GM21717 (cell line): ENCODE results near the gene IL37.
"Not testable (repeated sequence)": the region's sequence is repeated elsewhere in the genome, so short reads cannot be mapped to it uniquely, and the experiment has no call there.

ENCODE experiments used
- ATAC-seq: cut with Tn5 transposase; IDR thresholded peaks from one replicate; pipeline ENCODE4 v1.9.1; 2021; ENCODE audit warnings: mild to moderate bottlenecking, moderate library complexity; ENCODE audit not compliant: unreplicated experiment

The IL37 gene

DNA sequence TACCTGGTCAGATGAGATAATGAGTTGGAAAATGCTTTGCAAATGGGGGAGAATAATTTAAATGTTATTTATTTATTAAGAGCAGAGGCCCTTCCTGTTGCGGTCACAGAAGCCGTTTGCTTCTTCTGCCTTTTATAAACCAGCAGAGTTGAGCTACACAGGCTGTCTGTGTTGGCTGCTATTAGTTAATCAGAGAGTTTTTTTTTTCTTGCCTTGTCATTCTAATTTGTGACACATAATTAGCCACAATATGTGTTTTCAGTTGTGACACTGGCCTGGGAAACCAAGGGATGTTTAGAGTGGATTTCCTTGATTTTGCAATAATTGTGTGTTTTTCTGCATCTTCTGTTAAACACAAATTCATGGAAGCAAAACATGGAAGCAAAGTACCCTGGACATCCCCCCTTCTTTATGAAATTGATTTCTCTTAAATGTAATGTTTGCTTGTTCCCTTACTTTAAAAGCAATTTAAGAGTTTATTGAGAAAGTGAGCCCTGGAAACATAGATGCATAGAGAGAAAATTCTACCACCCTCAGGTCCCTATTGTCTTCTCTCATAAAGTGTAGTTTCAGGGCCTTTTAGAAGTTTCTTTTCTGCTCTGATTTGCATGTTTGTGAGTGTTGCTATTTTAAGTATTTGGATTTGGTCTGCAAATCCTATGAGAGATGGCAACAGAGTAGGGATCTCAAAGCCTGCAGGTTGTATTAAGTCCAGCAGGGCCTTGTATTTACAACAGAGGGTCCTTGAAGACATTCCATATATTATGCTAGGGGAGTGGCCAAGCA lies 22.8 kb upstream of the IL37 start:
- ATAC-seq, result no peak

DNA sequence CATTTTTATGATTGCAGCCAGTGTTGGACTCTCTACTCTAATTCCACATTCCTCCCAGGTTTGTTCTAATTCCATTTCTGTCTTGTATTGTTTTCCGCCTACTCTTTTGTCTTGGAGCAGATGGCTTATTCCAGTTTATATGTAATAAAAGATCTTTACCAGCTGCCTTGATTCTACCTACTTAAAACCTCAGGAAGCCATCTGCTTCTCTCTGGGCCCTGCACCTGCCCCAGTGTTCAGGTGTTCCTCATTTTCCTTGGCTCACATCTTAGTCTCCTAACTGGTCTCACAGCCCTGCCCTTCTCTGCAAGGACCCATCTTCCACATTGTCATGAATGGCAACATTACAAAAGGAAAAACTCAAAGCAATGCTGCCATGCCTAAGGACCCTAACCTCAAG lies 21.0 kb upstream of the IL37 start:
- ATAC-seq, result no peak

DNA sequence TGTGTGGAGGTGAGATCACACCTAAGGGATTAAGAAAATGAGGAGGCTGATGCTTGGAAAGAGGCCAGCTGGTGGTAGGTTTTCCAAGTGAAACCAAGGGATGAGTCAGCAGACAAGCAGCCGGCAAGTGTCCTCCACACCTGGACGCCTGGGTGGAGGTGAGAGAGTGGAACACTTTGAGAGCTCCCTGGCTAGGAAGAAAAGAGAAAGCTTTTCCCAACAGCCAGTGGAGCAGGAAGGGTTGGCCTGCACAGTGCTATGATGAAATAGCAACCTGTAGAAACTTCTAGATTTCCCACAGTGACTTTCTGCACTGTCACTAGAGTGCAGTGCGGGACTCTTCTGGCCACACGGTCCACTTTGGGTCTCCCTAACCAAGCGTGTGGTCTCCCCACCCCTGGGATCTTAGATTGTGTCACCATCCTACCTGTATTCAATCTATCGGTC lies 19.6 kb upstream of the IL37 start:
- no peak for ATAC-seq

DNA sequence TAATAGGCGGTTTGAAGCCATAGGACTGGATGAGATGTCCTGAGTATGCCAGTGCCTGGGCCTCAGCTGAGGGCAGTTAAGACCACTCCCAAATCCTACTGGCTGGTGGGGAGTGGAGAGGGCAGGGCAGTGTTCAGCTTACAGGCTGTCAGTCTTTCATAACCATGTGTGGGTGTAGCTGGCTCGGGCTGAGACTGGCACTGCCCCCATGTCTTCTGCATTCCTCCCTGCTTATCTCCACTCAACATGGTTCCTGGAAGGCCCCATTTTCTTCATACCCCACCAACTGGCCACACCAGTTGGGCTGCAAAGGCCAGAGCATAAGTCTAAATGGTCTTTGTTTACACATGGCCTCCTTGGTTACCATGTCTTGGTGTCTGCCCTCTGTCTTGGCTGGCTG lies 17.2 kb upstream of the IL37 start:
- no peak for ATAC-seq

DNA sequence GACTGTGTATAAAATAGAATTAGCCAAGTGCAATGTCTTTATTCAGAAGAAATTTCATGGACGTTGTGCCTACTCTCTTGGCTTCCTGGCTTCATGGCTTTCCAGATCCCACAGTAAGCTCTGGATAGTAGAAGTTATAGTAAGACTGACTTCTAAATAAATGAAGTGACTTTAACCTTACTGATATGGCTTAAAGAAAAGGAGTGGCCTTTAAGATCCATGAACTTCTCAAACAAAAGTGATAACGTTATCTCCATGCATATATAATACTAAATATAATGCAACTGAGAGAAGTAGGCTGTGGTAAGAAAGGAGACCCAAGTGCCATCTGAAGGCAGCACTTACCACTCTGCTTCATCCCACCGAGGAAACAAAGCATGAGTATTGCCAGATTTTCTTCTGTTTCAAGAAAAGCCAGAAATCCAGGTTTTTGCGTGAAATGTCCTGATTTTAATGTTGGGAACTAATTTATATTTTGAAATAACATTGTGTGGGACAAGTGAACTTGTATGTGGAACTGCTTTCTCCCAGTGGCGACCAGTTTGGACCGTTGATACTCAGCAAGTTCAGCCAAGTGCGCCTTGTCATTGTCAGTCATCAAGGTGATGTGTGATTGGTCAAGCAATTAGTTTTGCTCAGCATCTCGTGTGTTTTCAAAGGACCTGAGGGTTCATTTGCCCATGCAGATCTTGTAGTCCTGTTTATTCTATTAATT lies 13.9 kb upstream of the IL37 start:
- ATAC-seq, result no peak

DNA sequence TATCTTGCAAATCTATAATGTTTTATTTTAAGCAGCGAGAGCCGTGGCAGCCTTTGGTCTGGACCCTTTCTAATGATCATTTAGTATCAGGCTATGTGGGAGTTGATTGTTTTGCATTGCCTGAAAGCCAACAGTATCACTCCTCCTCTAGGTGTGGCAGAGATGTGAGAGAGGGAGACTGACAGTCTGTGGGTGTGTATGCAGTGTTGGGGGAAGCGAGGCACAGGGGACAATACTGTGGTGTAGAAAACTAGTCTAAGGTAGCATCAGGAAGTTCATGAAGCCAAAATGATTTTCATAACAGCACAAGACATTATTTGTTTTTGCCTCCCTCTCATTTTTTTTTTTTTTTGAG lies 13.4 kb upstream of the IL37 start:
- ATAC-seq, result no peak

DNA sequence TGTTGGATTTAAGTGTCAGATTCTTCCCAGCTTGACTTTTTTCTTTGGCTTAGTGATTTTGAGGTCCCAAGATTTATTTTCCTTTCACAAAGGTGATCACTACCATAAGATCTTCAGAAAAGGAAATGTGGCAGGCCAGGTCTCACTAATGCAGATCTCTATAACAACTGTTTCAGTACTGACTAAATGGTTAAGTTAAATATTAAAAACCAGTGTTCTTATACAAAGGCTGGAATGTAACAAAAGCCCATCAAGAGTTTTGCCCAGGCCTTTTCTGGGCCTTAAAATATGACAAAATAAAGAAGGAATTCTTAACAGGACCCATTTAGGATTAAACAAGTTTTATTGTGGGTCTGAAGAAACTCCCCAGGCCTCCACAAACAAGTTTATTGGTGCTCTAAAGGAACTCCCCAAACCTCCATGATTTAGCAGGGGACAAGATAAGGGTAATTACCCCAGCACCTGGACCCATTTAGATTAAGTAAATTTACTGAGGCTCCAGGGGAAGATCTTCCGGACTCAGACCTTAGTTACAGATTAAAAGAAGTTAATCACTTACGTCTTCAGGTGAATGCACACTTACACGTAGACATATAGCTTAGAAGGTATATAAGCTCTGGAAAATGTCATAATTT lies 9.4 kb upstream of the IL37 start:
- ATAC-seq, result not testable (repeated sequence)

DNA sequence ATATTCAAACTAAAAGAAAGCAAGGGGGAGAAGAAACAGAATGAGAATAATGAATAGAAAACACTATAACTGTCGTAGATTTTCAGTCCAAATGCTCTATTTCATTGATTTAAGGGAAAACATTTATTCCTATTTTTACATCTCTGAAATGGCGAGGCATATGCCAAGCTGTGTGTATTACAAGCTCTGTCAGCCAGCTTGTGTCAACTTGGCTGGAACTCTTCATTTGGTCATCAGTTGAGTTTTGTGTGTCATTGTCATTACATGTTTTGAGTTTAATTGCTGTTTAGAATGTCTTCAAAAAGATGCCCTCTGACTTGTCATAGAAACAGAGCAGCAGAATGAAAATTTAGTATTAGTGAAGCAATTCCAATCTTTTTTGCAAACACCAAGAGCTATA lies 8.1 kb upstream of the IL37 start:
- ATAC-seq, result no peak

DNA sequence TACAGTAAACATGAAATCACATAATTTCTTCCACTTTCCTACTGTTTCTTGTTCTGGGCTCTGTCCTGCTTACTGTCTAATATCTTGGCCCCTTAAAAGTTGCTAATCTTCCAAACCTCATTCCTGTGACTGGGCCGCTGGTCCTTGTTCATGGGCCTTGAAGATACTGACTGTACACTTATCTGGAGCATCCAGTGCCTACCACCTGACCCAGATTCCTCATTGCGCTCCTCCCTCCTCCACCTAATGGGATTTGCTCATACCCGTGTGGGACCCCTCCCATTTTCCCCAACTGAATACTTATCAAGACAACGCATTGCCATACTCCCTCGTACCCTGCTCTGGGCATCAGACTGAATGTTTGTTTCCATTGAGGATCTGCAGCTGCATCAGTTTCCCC lies 6.1 kb upstream of the IL37 start:
- ATAC-seq, result no peak

DNA sequence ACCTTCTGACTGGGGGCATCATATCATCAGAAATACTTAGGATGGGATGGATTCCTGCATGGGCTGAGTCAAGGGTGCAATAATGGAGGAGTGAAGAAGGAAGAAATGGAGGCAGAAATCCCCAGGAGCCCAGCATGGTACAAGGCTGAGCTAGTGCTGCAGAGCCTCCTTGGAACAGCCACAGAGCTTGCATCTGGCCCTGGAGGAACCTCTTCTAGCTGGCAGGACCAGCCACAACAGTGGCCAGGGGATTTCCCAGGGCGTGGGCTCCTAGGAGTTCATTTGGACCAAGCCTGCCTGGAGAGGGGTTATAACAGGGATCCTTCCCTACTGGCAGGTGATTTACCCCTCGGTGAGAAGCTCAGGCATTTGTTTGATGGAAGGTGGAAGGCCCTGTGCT lies 4.7 kb upstream of the IL37 start:
- ATAC-seq, result no peak

DNA sequence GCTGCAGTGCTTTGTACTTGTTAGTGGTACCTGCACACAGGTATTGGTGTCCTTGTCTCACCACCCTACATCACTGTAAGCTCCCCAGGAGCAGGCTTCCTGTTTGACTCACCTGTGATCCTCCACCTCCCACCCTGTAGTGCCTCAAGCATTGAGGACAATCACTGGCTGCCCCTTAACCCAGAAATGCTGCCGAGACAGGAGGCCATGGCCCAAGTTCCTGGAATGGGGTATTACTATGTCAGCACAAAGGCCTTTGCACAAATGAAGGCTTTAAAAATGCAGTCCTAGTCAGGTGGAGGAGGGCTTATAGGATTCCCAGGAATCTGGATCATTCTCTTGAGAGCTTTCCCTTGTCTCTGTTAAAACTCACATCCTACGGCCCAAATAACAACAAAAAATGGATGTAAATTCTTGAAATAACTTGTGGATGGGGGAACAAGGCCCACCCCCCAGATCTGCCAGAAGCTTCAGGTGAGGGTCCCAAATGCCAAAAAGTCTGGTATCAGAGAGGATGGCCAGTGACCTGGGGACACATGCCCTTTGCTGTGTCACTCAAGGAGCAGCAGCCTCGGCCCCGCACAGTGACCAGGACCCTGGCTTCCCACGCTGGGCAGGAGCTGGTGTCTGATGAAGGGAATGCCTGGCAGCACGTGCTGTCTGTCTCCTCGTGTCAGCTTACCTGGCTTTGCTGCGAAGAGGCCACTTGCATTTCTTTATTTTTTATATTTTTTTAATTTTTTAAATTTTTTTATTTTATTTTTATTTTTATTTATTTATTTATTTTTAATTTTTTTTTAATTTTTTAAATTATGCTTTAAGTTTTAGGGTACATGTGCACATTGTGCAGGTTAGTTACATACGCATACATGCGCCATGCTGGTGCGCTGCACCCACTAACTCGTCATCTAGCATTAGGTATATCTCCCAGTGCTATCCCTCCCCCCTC lies 3.7 kb upstream of the IL37 start:
- ATAC-seq, result no peak

DNA sequence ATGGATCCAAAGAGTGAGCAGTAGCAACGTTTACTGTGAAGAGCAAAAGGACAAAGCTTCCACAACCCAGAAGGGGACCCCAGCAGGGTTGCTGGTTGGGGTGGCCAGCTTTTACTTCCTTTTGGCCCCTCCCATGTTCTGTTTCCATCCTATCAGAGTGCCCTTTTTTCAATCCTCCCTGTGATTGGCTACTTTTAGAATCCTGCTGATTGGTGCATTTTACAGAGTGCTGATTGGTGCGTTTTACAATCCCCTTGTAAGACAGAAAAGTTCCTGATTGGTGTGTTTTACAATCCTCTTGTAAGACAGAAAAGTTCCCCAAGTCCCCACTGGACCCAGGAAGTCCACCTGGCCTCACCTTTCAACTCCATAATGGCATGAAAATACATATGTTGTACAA lies 2.4 kb upstream of the IL37 start:
- not testable (repeated sequence) for ATAC-seq

DNA sequence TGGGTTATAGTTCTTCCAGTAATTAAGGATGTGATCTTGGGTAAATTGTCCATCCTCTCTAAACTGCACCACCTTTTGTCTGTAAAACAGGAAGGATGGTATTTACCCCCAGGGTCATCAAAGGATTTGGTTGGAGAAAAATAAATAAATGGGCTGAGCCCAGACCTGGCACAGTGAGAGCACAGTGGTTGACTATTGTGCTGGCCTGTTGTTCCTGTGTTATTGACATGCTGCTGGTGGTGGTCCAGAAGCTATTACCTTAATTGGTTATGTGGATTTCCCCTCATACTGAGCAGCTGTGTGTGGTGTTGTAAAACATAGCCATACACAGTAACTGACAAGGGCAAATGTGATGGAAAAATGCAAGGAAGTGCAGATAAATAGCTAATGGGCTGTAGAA lies 746 bp upstream of the IL37 start:
- ATAC-seq, result no peak

DNA sequence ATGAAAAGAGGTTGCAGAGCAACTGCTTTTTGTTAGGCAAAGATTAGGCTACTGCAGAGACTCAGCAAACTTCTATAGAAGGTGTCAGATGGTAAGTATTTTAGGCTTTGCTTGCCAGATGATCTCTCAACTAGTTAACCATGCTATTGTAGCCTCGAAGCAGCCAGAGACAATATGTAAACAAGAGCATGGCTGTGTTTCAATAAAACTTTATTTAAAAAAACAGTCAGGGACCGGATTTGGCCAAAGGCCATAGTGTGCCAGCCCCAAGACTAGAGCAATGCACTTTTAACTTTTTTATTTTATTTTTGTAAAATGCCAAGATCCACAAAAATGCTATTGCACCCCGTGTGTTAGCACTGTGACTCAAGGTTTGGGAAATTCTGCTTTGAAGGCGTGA lies 1.4 kb downstream of the IL37 start:
- ATAC-seq, result no peak

DNA sequence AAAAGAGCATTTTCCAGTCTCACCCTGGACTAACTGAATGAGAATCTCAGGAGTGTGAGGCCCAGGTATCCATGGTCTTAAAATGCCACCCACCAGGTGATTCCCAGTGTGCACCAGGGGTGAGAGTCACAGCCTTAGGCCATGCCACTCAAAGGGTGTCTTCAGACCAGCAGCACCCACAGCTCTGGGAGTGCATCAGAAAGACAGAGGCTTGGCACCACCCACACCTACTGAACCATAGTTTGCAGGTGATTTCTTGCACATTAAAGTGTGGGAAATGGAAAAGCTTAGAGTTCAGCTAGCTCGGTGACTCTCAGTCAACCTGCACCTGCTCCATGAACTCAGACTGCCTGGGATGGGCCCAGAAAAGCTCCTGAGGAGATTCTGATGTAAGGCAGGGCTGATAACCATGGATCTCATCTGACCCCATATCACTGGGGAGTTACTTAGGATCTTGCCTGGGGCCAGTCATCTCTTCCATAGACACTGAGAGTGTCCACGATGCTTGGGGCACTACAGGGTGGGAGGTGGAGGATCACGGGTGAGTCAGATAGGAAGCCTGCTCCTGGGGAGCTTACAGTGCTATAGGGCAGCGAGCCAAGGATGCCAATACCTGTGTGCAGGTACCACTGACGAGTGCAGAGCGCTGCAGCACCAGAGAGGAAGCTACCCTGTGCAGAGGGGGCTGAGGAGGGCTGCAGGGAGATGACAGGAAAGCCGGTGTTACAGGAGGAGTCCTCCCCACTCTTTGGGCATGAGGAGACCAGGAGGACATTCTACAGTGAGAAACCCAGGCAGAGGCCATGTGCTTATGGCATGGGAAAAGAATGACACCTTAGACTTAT lies 4.6 kb downstream of the IL37 start:
- ATAC-seq, result no peak

DNA sequence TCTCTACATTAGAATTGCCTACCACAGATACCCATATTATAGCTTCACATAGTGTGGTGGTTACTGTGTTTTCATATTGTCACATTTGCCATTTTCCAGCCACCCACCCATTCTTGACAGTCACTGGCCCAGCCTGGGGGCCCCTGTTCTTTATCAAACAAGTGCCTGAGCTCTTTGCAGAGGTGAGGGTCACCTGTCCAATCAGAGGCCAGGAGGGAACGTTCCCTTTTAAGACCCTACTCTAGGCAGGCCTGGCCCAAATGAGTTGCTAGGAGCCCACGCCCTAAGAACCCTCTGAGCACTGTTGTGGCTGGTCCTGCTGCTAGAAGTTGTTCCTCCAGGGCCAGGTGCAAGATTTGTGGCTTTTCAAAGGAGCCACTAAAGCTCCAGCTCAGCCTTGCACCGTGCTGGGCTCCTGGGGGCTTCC lies 5.2 kb downstream of the IL37 start:
- no peak for ATAC-seq

DNA sequence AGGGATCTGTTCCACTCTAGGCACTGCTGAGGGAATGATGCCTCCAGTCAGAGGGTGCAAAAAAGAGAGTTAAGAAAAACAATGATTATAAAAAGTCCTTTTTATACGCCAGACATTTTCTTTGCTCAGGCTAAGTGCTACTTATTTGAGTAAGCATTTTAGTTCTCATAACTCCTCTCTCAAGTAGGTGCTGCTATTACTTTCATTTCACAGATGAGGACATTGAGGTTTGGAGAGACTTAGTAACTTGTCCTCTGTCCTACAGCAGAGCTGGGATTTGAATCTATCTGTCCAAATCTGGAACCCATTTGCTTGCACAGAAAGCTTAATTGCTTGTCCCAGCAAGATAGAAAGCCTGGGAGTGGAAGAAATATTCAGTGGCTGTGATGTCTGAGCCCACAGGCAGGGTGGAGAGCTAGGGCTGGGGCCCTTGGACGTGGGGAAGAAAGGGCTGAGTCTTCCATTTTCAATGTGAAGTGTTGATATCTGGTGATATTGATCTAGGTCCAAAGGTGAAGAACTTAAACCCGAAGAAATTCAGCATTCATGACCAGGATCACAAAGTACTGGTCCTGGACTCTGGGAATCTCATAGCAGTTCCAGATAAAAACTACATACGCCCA lies 5.8 kb downstream of the IL37 start:
- no peak for ATAC-seq

DNA sequence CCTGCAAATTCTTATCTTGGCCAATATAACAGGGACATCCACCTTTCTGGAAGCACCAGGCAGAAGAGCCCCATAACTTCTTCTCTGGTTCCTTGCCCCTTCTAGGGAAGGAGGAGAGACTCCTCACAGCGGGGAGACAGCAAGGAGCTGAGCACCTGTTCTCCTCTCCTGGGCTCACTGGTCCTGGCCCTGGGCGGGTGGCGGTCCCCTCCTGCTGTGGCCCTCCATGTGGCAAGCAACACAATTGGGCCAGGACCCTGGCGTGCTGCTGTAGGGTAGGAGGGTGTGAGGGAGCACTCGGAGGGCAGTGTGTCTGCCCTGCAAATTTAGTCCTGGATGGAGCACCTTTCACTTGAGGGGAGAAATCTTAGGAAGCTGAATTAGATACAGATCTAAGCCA lies 6.9 kb downstream of the IL37 start:
- ATAC-seq, result no peak

DNA sequence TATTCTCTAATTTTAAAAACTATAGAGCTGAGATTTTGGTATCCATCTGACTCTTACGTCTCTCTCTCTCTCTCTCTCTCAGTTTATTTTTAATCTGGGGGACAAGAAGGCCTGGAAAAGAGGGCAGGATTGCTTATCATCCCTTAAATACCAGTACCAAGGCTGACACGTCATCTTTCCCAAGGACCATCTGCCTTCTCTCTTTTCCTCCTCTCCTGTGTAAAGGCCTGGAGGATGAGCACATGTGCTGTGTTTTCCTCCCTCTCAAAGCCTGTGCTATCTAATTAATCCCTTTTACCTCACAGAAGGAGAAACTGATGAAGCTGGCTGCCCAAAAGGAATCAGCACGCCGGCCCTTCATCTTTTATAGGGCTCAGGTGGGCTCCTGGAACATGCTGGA lies 7.3 kb downstream of the IL37 start:
- ATAC-seq, result no peak

DNA sequence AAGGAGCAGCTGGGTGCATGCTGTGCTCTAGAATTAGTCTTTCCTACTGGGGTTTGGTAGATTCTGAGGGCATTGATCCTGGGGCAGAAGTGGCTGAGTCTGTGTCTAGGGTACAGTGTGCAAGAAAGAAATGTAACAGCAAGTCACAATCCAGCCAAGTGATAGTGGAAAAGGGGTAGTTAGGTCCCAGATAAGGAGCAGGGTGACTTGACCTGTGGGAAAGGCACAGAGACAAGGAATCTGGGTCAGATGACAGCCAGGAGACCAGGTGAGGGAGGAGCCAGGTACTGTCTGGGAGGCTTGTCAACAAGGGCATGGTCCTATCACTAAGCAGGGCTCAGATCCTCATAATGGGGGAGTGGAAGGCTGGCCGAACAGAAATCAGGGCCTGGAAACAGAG lies 8.1 kb downstream of the IL37 start:
- ATAC-seq, result no peak
